Measurements from ENCODE around the gene IL17REL. TPM values are rescaled to one million over a fixed set of nuclear protein-coding genes. Genes with fewer than 3 reads are reported as not detected.

IL17REL gene
- total and polyA plus RNA-seq, 2 of the 13 experiments (the other 11 are each of a cell fraction or from before 2014, with no cell fraction given), result not detected

GRCh38 chr22:49948958-49949913 lies 63.3 kb downstream of the IL17REL start (continued):
- TF ChIP-seq AHDC1 (CRISPR knock-in tag; IDR thresholded peaks at IDR 0.05; ENCODE audit: borderline replicate concordance), result no peak
- no peak for TF ChIP-seq NFE2L1 (CRISPR knock-in tag; IDR thresholded peaks at IDR 0.05; ENCODE audit: borderline replicate concordance)
- TF ChIP-seq JDP2 (CRISPR knock-in tag; IDR thresholded peaks at IDR 0.05; ENCODE audit: borderline replicate concordance), result no peak; the same call in 1 of the 2 replicates
- 0 out of 2 replicates have a peak, but pooled peaks have one; percentile 21 for TF ChIP-seq KDM6A (CRISPR knock-in tag; IDR thresholded peaks at IDR 0.05; ENCODE audit: low read depth)
- TF ChIP-seq ZNF33A (CRISPR knock-in tag; IDR thresholded peaks at IDR 0.05; ENCODE audit: borderline replicate concordance), result no peak
- TF ChIP-seq ZNF574 (CRISPR knock-in tag; IDR thresholded peaks at IDR 0.05), result peak; percentile 66
- peak; percentile 85 for TF ChIP-seq ZMAT3 (CRISPR knock-in tag; conservative IDR thresholded peaks at IDR 0.05)
- TF ChIP-seq NFRKB (IDR thresholded peaks at IDR 0.05), result no peak
- no peak for TF ChIP-seq DMTF1 (CRISPR knock-in tag; IDR thresholded peaks at IDR 0.05)
- TF ChIP-seq KDM4B (CRISPR knock-in tag; IDR thresholded peaks at IDR 0.05), result no peak; the same call in 1 of the 2 replicates
- peak; percentile 27; the same call in 1 of the 2 replicates for TF ChIP-seq IRF2 (CRISPR knock-in tag; IDR thresholded peaks at IDR 0.05)
- TF ChIP-seq HOXA7 (CRISPR knock-in tag; IDR thresholded peaks at IDR 0.05), result no peak
- TF ChIP-seq HNRNPH1 (optimal IDR thresholded peaks at IDR 0.05; ENCODE audit: low read depth, low read length), result no peak
- TF ChIP-seq ZNF354B (CRISPR knock-in tag; IDR thresholded peaks at IDR 0.05), result no peak
- 0 out of 2 replicates have a peak, but pooled peaks have one; percentile 28 for TF ChIP-seq E2F5 (CRISPR knock-in tag; conservative IDR thresholded peaks at IDR 0.05)
- TF ChIP-seq RELA (CRISPR knock-in tag; IDR thresholded peaks at IDR 0.05), result no peak; the same call in 1 of the 2 replicates
- TF ChIP-seq TP53 (CRISPR knock-in tag; conservative IDR thresholded peaks at IDR 0.05), result no peak

Data from HepG2 (cell line).